DMS79 treated with DMSO at 0.1 percent for 48 hours (cell line): ENCODE results near the gene LPIN2.
"Not testable (repeated sequence)": the region's sequence is repeated elsewhere in the genome, so short reads cannot be mapped to it uniquely, and the experiment has no call there.

ENCODE experiments used
- DNase-seq: peaks from one replicate; lab custom pipeline; 2025; lab: John Stamatoyannopoulos, UW

LPIN2 gene

DNA sequence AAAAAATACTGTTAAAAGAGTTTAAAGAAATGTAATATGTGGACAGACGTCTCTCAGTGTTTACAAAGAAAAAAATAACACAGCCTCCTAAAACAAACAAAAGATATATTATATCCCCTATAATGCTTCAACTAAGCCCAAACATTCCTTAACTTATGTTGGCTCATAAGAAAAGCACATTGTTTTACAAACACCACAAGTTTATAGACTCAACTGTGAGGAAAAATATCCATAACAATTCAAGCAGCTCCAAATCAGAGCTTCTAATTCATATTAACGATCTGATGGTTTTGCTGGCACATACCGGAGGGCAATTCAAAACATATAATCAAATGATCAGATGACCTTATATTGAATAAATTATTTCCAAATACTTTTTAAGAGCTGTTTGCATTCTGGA, 5.5 kb downstream of the LPIN2 start:
- no peak for DNase-seq

DNA sequence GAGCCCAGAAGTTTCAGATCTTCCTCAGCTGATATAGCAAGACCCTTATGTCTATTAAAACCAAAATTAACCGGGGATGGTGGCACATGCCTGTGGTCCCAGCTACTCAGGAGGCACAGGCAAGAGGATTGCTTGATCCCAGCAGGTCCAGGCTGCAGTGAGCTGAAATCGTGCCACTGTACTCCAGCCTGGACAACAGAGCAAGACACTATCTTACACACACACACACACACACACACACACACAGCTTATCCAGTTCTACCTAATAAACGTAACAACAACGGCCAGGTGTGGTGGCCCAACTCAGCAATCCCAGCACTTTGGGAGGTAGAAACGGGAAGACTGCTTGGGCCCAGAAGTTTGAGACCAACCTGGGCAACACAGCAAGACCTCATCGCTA, 7.5 kb downstream of the LPIN2 start:
- DNase-seq: no peak

DNA sequence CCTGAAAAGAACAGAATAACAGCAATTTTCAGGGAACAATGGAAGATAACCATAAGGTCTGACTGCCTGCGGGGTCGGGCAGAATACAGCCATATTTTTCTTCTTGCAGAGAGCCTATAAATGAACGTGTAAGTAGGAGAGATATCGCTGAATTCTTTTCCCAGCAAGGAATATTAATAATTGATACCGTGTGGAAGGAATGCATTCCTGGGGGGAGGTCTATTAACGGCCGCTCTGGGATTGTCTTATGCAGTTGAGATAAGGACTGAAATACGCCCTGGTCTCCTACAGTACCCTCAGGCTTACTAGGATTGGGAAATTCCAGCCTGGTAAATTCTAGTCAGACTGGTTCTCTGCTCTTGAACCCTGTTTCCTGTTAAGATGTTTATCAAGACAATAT, 9.2 kb downstream of the LPIN2 start:
- not testable (repeated sequence) for DNase-seq

DNA sequence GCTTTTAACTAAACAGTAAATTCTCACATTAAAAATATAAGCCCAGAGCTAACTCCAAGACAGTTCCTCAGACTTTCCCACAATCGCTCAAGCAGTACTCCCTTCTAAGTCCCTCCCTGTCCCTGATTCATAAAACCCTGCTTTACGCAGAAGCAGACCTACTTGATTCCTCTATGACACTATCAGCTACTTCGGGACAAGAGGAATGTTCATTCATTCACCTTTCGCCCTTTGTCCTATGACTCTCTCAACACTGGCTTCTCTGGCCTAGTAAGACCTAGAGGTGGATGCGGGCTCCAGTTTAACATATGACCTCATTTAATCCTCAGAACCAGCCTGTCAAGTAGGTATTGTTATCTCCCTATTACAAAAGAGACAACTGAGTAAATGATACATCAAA, 10.2 kb downstream of the LPIN2 start:
- DNase-seq: no peak

DNA sequence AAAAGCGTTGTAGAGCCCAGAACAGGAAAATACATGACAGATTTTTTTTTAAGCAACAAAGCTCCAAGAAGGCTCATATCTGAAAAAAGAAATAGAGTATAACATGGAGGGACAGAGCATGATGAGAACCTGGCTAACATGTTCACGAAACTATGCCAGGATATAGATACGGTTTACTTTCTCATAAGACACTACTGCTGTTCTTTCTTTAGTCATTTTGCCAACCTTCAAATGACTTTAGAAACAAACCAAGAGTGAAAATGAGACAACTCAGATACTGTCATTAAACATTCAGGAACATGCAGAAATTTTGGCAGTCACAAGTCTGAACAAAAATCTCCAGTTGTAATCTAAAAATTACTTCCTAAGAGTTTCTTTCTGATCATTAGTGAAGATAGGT, 14.3 kb downstream of the LPIN2 start:
- DNase-seq: no peak

DNA sequence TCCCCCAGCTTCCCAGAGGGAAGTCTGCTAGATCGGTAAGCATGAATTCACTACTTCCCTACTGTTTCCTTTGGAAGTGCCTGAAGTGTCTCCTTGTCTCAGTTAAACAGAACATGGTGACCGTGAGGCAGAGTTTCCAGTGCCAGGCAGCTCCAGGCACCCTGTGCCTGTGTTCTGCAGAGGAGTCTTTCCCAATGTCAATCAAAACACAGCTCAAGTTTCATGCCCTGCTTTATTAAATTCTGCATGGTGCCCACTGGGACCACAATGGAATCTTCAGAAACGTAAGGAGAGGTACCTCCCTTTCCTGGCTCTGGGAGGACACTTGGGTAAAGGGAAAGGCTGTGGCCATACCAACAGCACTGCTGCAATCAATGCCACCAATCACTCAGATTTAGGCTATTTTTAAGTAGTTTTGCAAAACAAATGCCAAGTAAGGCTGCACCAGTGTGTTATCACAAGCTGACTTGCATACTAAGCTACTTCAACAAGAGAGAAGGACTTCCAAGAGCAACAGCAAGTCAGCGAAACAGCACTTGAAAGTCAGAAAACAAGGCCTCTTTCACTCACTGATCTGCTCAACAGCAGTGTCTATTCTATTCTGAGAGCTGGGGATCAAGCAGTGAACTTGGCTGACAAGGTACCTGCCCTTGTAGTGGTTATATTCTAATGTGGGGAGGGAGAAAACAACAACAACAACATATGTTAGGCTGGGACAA, 14.9 kb downstream of the LPIN2 start:
- DNase-seq: no peak

DNA sequence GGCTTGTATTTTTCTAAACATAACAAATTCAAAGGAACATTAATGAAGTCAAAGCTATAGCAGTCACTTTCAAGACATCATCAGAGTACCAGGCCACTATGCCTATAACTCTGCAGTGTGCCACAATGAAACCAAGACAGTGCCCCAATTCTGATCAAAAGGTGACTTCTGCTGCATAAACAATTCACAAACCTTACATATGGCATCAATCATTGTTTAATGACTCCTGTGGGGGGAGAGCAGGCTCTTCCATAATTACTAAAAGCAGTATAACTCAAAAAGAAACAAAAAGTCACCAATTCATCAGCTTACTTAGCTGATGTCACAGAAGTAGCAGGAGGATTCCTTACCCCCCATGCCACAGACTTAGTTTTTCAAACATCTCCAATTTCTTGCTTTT, 15.5 kb downstream of the LPIN2 start:
- DNase-seq: no peak

DNA sequence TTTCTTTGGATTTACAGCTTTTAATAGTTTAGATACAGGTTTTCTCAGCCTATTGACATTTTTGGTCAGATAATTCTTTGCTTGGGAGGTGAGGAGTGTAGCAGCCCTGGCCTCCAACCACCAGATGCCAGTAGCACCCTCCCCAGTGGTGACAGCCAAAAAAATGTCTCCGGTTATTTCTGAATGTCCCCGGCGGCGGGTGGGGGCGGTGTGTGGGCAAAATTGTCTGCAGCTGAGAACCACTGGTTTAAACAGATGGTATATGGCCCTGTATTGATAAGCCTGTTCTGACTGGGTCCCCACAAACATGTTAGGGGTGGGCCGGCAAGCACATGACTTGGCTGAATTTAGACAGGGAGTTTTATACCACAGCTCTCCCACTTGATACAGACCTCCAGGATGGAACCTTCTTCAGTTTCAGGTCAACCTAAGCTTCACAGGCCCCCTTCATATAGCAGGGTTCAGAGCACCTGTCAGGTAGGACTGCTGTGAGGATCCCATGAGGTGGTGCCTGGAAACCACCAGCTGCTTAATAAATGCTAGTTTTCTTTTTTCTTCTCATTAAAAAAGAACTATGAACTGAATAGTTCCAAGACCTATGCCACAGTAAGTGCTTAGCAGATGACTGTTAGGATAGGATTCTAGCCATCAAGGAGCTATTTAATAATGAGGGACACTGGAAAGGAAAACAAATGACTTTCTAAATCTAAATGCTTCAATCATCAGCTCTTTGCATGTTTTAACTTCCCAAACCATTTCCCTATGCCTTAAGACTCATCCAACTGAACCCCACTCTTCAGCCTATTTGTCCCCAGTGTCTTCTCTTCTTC, 18.1 kb downstream of the LPIN2 start:
- no peak for DNase-seq

DNA sequence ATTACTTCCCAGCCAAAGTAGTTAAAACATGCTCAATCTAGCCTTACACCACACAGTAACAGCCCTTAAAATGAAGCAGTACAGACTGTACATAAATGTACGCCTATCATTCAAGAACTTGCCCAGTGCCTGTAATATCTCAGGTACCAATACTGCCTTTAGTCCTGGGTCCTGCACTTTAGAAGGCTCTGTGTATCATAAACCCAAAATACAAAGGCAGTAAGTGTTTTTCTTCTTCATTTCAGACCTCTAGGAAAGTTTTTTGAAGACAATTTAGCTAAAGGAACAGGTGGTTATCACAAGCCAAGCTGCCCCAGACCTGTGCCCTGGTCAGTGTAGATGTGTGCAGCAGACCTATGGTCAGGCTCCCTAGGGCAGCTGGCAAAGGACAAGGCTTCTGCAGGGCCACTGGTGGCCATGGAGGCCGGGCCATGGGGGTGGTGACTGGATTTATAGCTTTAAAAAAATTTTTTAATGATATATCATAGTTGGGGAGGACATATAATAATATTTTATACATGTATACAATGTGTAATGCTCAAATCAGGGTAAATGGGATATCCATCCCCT, 18.8 kb downstream of the LPIN2 start:
- no peak for DNase-seq

DNA sequence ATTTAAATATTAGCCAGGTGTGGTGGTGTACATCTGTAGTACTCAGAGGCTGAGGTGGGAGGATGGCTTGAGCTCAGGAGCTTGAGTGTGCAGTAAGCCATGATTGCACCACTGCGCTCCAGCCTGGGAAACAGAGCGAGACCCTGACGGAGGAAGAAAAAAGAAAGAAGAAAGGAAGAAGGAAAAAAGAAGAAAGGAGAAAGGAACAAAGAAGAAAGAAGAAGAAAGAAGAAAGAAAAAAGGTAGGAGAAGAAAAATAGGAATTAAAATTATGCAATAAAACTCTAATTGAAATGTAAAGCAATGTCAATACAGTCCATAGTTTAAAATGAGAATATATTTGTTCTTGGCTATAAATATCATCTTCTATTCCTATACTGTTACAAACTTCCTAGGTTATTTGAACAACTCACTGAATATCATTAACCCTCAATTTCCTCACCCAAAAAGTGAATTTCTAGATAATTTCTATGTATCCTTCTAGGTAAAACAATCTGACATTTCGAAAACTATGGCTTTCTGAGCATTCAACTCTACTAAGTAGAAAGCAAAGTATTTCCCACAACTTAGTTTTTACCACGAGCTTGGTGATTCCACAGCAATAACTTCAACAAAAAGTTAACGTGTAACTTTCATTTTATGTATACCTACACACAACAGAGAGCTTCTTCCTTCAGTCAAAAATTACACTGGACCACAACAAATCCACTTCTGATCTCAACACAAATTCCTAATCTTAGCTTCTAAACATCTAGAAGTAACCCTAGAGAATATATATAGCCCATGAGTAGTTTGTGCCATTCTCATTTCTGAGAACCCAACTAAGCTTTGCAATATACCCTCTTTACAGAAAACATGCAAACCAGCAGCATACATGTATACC, 19.7 kb downstream of the LPIN2 start:
- DNase-seq: no peak

DNA sequence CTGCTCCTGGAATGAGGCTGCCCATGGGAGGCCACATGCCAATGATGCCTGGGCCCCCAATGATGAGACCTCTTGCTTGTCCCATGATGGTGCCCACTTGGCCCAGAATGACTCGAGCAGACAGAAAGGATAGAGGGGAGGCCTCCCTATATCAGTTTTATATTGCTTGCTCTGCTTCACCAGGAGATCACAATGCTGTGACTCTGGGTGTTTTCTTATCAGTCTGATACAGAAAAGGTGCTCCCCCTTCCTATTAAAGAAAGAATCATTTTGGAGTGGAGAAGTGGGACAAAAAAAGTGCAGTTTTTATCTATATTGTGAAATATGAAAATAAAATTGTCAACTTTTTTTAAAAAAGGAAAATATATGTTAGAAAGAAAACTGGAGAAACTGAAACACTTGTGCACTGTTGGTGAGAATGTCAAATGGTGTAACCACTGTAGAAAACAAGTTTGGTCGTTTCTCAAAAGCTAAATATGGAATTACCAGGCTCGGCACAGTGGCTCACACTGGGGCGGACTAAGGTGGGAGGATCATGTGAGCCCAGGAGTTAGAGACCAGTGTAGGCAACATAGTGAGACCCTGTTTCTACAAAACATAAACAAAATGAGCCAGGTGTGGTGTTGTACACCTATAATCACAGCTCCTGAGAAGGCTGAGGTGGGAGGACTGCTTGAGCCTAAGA, 21.8 kb downstream of the LPIN2 start:
- DNase-seq: no peak

DNA sequence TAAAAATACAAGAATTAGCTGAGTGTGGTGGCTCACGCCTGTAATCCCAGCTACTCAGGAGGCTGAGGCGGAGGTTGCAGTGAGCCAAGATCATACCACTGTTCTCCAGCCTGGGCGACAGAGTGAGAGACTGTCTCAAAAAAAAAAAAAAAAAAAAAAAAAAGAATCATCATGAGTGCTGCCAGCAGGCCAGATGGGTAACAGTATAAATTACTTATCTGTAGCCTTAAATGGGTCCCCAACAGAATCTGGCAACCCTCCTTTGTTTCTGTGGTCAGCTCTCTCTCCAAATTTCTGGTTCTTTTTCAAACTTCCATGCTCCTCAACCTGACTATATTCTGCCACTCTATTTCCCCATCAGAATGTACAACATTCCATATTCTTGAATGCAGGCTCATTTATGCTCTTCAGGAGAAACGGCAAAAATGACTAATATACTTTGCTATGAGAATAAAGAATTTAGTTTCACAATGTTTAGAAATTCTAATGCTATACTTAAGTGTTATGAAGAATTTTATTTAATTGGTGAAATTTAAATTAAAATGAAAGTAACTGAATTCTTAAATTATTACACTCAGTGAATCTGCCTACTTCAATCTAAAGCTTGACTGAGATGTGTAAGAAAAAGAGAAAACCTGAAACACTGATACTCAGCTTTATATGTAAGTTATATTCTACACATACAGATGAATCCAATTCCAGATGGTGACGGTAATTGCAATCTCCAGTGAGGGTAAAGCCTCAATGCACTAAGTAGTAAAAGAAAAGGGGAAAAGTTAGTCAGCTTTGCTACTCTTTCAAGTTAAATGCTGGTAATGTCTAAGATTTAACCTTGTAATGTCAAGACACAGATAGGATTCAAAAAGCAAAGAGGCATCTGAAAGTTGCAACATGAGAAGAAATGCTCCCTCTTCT, 24.8 kb downstream of the LPIN2 start:
- no peak for DNase-seq

DNA sequence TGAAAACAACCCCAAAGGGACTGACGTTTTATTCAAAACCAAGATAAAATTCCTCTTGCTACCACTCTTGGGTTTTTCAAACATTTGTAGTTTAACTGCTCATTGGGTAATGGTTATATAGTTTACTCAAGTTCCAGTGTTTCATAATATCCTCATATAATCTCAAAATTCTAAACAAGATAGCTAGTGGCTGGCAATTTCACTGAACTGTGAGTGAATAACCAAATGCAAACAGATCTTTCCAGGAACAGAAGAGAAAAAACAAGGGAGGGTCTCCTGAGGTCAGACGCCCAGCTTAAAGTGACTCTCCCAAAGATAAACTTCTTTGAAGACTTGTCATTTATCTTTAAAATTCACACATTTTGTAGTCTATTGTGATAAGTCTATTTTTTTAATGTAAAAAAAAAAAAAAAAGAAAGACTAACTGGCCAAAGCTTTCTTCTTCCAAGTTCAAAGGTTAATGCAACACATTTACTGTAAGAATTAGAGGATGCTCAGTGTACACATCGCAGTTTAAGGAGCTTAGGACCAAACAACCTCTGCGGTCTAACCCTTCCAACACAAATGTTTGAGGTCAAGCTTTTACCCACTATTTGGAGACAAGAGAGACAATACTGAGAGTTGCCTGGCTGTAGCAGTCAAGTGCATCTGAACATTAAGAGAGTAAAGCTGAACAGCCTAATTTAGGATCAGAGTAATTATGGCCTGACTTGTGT, 26.6 kb downstream of the LPIN2 start:
- no peak for DNase-seq

DNA sequence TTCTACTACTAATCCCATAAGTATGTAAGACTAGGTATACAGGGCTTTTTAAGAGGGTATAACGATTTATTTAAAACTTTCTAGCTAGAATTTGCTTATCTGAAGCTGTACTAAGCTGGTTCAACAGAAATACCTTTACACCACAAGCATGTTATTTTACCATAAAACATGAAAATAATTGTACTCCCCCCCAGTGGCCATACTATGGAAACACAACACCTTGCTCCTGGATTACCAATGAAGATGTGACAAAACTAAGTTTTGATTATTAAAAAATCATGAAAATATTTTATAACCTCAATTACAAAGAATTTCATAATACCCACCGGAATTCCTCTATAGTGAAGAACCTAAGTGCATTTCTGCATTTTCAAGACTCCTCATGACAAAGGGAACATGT, 27.3 kb downstream of the LPIN2 start:
- no peak for DNase-seq

DNA sequence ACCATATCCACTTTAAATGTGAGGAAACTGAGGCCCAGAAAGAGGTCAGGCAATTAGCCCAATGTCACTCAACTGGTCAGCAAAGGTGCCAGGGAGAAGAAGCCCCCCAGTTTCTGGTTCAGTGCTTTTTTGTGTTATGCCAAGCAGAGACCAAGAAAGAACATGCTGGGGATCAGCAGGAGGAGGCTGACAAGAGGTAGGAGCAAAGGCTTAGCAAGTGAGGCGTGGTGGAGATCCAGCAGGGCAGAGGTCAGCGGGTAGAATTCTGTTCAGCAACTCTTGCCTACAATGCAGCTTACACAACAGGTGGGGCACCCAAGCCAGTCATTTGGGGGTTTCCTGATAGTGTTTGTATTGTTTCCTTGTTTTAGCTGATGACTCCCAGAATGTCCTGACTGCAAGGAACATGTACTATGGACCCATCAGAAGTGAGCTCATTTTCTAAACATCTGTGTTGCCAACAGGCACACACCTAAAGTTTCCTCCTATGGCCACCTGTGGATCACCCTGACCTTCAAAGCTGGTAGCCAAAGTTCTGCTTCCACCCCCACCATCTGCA, 28.2 kb downstream of the LPIN2 start:
- DNase-seq: no peak

DNA sequence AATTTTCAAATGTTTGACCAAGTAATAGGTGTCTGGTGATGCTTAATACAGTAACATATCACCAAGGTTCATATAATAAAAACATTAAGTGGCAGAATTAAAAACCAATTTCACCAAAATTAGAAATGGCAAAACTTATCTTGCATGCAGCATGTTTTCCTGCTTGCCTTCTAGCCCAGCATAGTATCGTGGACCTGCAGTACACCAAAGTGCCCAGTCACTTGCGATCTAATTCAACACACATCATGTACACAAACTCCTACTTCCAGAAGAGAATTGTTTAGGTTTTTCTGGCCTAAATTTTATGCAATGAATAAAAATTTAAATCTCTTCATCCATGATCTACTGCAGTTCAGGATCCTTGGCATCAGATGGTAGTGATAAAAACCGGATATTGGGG, 28.9 kb downstream of the LPIN2 start:
- no peak for DNase-seq

DNA sequence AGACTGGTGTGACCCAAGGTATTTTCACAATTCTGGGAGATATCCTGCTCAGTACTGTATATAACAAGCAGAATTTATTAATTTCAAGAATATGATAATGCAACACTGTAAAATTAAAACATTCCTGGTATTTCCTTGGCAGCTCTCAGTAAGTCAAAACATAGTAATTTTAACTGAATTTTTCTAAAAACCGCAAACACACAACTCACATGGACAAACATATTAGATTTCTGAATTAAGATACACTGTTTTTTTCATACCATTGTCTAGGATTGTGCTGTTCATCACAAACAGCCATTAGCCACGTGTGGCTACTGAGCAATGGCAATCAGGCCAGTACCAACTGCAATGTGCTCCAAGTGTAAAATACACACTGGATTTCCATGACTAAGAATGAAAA, 29.6 kb downstream of the LPIN2 start:
- no peak for DNase-seq

DNA sequence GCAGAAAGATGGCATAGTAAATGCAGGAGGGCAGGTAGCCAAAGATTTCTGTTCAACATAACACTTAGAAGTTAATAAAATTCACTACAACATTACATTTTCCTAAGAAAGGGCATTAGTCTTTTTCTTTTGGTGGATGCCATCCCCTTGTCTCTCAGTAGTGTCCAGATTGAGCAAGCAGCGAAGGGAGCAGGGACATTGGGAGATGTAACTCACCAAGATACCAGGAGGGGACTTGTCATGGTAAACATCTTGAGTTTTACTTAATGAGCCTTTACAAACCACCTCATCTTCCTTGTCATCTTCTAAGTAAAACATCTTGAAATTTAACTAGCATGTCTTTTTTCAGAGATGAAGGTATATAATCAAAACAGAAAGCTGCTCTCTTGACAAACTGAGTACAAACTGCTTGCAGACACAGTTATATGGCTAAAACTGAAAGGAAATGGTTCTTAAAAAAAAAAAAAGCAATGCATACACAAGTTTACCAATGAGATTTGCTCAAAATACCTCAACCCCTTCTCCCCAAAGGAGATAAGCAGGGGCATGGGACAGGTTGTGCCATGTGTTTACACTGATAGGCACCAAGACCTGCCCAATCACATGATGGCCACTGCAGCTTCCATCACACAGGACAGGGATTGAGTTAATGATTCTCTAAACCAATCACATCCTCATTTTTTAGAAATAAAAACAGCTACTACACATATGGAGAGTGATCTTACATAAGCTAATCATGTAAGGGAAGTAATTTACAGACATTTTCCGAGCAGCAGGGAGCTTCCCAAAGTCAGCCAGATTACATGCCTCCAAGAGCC, 30.3 kb downstream of the LPIN2 start:
- no peak for DNase-seq

DNA sequence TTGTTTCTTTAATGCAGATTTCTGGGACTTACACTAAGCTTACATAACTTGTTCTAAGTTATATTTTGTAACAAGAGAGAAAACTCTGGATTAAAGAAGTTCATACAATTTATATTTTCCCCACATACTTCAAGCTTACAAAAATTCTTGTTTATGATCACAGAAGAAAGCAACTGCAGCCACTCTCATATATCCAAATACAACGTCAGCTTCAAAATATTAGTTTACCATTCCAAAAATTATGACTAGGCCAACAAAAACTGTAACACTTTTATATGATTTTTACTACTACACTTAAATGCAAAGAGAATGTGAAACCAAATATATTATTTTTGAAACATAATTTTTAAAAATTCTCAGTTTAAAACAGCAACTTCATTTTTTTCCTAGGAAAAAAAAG, 30.9 kb downstream of the LPIN2 start:
- no peak for DNase-seq
